ENCODE measurements around the gene SLC39A9.
"Not testable (repeated sequence)": the region's sequence is repeated elsewhere in the genome, so short reads cannot be mapped to it uniquely, and the experiment has no call there.

SLC39A9 gene

DNA sequence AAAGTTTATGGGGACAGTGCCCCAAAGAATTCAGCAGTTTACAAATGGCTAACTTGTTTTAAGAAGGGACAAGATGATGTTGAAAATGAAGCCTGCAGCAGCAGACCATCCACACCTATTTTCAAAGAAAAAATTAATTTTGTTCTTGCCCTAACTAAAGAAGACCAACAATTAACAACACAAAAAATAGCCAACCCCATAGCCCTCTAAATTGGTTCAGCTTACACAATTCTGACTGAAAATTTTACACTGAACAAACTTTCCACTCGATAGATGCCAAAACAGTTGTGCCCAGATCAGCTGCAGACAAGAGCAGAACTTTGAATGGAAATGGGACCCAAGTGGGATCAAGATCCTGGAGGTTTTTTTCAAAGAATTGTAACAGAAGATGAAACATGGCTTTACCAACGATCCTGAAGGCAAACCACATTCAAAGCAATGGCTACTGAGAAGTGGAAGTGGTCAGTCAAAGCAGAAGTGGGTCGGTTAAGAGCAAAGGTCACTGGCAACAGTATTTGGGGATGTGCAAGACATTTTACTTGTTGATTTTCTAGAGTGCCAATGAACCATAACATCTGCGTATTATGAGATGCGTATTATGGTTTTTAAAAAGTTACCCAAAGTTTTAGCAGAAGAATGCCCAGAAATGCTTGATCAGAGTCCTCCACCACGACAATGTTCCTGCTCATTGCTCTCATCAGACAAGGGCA is 30.0 kb downstream of the SLC39A9 start:
- no peak for DNase-seq

DNA sequence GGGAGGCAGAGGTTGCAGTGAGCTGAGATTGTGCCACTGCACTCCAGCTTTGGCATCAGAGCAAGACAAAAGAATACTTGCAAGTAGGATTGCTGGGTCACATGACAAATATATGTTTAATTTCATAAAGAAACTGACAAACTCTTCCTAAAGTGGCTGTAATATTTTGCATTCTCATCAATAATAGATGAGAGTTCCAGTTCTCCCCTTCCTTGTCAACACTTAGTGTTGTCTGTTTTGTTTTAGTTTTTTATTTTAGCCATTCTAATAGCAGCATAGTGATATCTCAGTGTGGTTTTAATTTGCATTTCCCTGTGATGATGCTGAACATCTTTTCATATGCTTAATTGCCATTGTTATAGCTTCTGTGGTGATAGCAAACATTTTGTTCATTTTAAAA is 31.2 kb downstream of the SLC39A9 start:
- DNase-seq, result no peak

- no peak for DNase-seq
These were observed 31.9 kb downstream of the SLC39A9 start for GRCh38 chr14:69430306-69430939.

DNA sequence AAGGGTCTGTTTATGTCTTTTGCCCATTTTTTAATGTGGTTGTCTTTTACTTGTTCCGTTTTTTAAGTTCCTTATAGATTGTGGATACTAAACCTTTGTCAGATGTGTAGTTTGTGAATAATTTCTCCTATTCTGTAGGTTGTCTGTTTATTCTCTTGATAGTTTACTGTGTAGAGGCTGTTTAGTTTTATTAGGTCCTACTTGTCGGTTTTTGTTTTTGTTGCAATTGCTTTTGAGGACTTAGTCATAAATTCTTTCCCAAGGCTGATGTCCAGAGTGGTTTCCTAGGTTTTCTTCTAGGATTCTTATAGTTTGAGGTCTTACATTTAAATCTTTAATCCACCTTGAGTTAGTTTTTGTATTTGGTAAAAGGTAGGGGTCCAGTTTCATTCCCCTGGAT is 33.9 kb downstream of the SLC39A9 start:
- DNase-seq, result no peak

DNA sequence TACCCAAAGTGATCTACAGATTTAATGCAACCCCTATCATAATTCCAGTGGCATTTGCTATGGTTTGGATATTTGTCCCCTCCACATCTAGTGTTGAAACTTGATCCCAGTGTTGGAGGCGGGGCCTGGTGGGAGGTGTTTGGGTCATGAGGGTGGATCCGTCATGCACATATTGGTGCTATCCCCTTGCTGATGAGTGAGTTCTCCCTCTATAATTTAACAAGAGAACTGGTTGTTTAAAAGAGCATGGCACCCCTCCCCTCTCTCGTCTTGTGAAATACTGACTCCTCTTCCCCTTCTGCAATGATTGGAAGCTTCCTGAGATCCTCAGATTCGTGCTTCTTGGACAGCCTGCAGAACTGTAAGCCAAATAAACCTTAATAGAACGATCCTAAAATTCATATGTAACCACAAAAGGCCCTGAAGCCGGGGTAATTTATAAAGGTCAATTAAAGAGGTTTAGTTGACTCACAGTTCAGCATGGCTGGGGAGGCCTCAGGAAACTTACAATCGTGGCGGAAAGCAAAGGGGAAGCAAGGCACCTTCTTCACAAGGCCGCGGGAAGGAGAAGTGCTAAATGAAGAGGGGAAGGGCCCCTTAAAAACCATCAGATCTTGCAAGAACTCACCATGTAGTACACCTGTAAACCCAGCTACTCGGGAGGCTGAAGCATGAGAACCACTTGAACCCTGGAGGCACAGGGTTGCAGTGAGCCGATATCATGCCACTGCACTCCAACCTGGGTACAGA is 41.2 kb downstream of the SLC39A9 start:
- DNase-seq, result no peak

DNA sequence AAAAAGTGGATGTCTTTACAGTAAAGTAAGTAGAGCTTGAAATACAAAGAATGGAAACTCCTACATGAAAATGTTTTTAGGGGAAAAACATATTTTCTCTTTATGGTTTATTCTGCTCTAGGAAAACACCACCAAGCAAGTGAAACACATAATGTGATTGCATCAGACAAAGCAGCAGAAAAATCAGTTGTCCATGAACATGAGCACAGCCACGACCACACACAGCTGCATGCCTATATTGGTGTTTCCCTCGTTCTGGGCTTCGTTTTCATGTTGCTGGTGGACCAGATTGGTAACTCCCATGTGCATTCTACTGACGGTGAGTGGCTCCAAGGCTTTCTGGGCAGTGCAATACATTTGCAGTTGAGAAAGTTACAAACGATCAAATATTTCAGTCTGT is 43.5 kb downstream of the SLC39A9 start:
- no peak for DNase-seq

- no peak for DNase-seq
These were observed 44.9 kb downstream of the SLC39A9 start for GRCh38 chr14:69443296-69443805.

GRCh38 chr14:69449216-69449615 is 50.7 kb downstream of the SLC39A9 start:
- no peak for DNase-seq

DNA sequence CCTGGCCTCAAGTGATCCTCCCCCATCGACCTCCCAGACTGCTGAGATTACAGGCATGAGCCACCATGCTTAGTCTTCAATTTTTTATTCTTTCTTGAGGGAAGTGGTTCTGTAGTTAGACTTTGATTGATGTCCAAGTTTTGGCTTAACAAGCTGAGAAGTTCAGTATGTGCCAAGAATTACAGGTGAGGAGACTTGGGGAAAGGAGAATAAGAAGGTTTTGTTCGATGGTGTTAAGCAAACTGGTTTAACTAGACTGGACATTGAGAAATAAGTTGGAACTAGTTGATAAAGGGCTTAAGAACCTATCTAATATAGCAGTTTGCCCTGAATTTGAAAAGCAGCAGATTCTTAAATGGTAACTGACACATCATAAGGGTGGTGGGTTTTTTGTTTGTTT is 53.4 kb downstream of the SLC39A9 start:
- no peak for DNase-seq

DNA sequence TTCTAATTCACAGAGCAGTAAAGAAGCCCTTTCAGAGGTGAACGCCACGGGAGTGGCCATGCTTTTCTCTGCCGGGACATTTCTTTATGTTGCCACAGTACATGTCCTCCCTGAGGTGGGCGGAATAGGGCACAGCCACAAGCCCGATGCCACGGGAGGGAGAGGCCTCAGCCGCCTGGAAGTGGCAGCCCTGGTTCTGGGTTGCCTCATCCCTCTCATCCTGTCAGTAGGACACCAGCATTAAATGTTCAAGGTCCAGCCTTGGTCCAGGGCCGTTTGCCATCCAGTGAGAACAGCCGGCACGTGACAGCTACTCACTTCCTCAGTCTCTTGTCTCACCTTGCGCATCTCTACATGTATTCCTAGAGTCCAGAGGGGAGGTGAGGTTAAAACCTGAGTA is 59.9 kb downstream of the SLC39A9 start:
- no peak for DNase-seq

- DNase-seq, result no peak
These were observed 60.6 kb downstream of the SLC39A9 start for GRCh38 chr14:69459122-69459521.

- DNase-seq, result peak; percentile 35
These were observed 61.7 kb downstream of the SLC39A9 start for GRCh38 chr14:69460093-69460701.

DNA sequence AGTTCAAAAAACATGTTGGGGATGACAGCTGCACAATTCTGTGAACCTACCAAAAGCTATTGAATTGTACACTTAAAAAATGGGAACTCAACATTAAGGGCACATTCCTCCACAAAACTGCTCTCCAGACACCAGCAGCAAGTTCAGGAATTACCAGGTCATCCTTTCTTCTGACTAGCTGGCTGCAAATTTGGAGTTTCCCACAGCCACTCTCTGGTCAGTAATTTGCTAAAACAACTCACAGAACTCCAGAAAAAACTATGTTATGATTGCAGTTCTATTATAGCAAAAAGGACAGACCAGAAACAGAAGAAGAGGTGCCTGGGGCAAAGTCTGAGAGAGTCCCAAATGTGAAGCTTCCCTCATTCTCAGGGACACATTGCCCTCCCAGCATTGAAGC is 65.9 kb downstream of the SLC39A9 start:
- DNase-seq, result no peak

GRCh38 chr14:69464829-69465228 is 66.3 kb downstream of the SLC39A9 start:
- no peak for DNase-seq

GRCh38 chr14:69468949-69469348 is 70.5 kb downstream of the SLC39A9 start:
- no peak for DNase-seq

DNA sequence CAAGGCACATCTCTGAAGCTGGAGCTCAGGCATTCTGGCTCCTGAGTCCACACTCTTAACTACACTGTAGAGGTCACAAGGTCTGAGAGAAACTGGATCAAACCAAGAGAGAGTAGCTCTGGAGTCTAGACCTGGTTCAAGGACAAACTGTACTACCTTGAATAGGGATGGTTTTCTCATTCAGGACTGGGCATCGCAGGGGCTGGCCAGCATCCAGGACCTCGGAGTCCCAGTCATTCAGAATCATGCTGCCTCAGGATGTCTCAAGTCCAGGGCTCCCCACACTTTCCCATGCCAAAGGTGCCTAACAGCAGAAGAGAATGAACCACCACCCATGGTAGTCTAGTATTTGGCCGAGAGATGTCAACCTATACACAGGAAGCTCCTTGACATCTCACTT is 72.9 kb downstream of the SLC39A9 start:
- DNase-seq, result no peak

DNA sequence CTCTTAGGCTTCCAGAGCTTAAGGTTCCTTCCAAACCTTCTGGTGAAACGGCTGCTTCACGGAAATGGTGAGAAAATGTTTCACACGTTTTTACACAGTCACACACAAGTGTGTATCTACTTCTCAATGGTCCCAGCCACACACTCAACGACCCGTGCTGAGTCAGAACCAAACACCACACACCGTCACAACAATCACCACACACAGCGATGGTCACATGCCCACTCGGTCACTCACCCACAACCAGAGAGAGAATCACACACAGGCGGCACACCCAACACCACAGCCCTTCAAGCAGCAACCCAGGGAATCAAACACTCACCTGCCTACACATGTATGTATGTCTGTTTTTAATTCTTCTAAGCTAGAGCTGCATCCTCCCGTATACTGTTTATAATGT is 73.4 kb downstream of the SLC39A9 start:
- DNase-seq, result no peak

DNA sequence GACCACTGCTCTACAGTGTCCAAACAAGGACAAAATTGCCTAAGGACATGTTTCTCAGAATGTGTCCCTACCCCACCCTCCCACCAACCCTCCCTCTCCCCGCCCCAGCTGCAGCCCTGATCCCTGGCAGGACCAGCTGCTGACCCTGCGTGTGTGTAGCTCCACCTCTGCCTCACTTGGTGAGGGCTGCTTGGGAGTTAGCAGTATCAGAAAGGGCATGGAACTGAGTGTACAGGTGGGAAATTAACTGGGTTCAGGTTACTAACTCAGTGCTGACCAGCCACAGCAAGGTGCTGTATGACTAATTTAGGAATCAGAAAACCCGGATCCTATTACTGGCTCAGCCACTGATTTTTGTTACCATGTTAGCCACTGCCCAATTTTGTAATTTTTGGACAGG is 74.8 kb downstream of the SLC39A9 start:
- DNase-seq, result no peak

DNA sequence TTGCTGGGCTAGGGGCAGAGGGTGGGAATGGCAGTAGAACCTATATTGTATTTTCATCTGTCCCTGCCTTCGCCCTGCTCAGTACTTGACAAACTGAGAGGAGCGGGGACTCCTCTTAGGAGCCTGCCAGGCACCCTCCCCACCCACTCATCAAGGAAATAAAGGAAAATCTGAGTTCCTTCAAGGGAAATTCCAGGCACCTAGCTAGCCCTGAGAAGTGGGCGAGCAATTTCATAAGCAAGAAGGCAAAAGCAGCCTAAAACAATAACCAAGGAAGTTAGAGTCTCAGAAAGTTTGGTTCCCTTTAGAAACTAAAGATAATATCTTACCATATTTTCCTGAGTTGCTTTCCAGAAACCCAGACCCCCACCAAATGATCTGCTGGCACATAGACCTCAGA is 75.5 kb downstream of the SLC39A9 start:
- no peak for DNase-seq

DNA sequence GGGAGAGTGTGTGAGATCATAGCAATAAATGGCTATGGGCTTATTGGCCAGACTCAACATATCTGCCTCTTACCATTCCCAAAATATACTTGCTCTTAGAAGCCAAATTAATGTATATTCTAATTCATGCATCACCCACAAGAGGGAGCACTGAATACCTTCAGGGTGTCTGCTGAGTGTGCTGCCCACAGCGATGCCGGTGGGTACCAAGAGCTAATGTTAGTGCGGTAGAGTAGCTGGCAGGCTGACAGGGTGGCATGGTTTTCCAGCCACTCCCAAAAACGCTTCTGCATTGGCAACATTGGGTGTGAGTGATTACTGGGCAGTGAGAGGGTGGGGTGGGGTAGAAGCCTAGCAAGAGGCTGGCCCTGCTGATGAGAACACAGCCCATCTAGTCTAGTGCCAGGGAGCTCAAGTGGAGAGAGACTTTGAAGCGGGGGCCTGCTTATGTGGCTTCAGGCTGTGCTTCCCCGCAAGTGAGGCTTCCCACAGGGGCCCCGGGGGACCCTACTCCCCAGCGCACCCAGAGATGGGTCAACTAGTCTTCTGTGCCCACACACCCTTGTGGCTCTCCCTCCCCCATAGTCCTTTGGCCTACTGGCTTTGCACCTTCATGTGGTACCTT is 76.8 kb downstream of the SLC39A9 start:
- DNase-seq, result peak; percentile 76

- DNase-seq, result not testable (repeated sequence)
These were observed 78.4 kb downstream of the SLC39A9 start for GRCh38 chr14:69476824-69477450.

- DNase-seq, result not testable (repeated sequence)
These were observed 79.6 kb downstream of the SLC39A9 start for GRCh38 chr14:69478055-69478454.

- DNase-seq, result no peak
These were observed 81.2 kb downstream of the SLC39A9 start for GRCh38 chr14:69479696-69480095.
